Parathyroid adenoma (tissue), 2 donors: Measurements from ENCODE around the gene SMCO1.

ENCODE experiments used
- H2AFZ ChIP-seq: fragments of 300-600 bp; sonication (generic); one replicate; pipeline ENCODE4 v1.7.0; 2017; ENCODE audit warnings: antibody characterized with exemption, mild to moderate bottlenecking
- H3K27ac ChIP-seq: fragments of 300-600 bp; sonication (generic); one replicate; pipeline ENCODE4 v1.7.0; 2017
- H3K27me3 ChIP-seq: fragments of 300-600 bp; sonication (generic); one replicate; pipeline ENCODE4 v1.7.0; 2017; ENCODE audit warnings: low read length; ENCODE audit not compliant: control insufficient read depth, insufficient read depth
- H3K36me3 ChIP-seq: fragments of 300-600 bp; sonication (generic); one replicate; pipeline ENCODE4 v1.7.0; 2017; ENCODE audit warnings: low read length; ENCODE audit not compliant: control insufficient read depth, insufficient read depth
- H3K4me1 ChIP-seq: fragments of 300-600 bp; sonication (generic); one replicate; pipeline ENCODE4 v1.7.0; 2017; ENCODE audit warnings: control low read depth
- H3K4me2 ChIP-seq: fragments of 300-600 bp; sonication (generic); one replicate; pipeline ENCODE4 v1.7.0; 2017; ENCODE audit warnings: low read length
- H3K4me3 ChIP-seq: fragments of 300-600 bp; sonication (generic); one replicate; pipeline ENCODE4 v1.7.0; 2017; ENCODE audit warnings: low read depth, low read length
- H3K79me2 ChIP-seq: fragments of 300-600 bp; sonication (generic); one replicate; pipeline ENCODE4 v1.7.0; 2017; ENCODE audit warnings: control low read depth
- H3K9ac ChIP-seq: fragments of 300-600 bp; sonication (generic); one replicate; pipeline ENCODE4 v1.7.0; 2017; ENCODE audit warnings: mild to moderate bottlenecking
- H3K9me3 ChIP-seq: fragments of 300-600 bp; sonication (generic); one replicate; pipeline ENCODE4 v1.7.0; 2017; ENCODE audit warnings: low read length; ENCODE audit not compliant: control insufficient read depth
- CTCF ChIP-seq: fragments of 300-600 bp; sonication (generic); IDR thresholded peaks from one replicate; pipeline ENCODE4 v1.7.0; 2017; ENCODE audit warnings: antibody characterized with exemption, mild to moderate bottlenecking
- donor health status: primary hyperparathyroidism.

The SMCO1 gene

GRCh38 chr3:196547067-196547466, 31.9 kb upstream of the SMCO1 start:
- no peak overlapping the region for H3K4me2 ChIP-seq
- H3K27me3 ChIP-seq, result no peaks in the 10 kb centered on the region
- no peaks in the 10 kb centered on the region for H3K36me3 ChIP-seq
- H3K79me2 ChIP-seq, result no peaks in the 10 kb centered on the region
- no peak for TF ChIP-seq CTCF
- no peaks in the 10 kb centered on the region for H3K4me1 ChIP-seq
- H2AFZ ChIP-seq, result no peak overlapping the region
- H3K4me3 ChIP-seq, result no peak overlapping the region
- H3K9me3 ChIP-seq, result no peaks in the 10 kb centered on the region
- H3K27ac ChIP-seq, result no peak overlapping the region
- no peak overlapping the region for H3K9ac ChIP-seq

- Histone ChIP-seq H3K27ac (no peak overlapping the region), H3K4me3 (no peak overlapping the region), H3K9me3 (no peaks in the 10 kb centered on the region), H3K9ac (no peak overlapping the region), H3K4me1 (no peaks in the 10 kb centered on the region), H3K4me2 (no peak overlapping the region), H3K27me3 (no peaks in the 10 kb centered on the region), H3K79me2 (no peaks in the 10 kb centered on the region), H3K36me3 (no peaks in the 10 kb centered on the region), H2AFZ (no peak overlapping the region)
- no peak for TF ChIP-seq CTCF
Observed at GRCh38 chr3:196546537-196546936, 31.4 kb upstream of the SMCO1 start.

GRCh38 chr3:196544491-196544992, 29.4 kb upstream of the SMCO1 start:
- no peaks in the 10 kb centered on the region for H3K4me1 ChIP-seq
- H3K9me3 ChIP-seq, result no peaks in the 10 kb centered on the region
- no peak overlapping the region for H3K27ac ChIP-seq
- H3K4me2 ChIP-seq, result no peak overlapping the region
- TF ChIP-seq CTCF, result no peak
- H2AFZ ChIP-seq, result no peak overlapping the region
- no peak overlapping the region for H3K4me3 ChIP-seq
- no peak overlapping the region for H3K9ac ChIP-seq
- no peaks in the 10 kb centered on the region for H3K36me3 ChIP-seq
- H3K27me3 ChIP-seq, result no peaks in the 10 kb centered on the region
- H3K79me2 ChIP-seq, result no peaks in the 10 kb centered on the region

- Histone ChIP-seq H3K79me2 (no peaks in the 10 kb centered on the region), H3K9ac (no peak overlapping the region), H3K4me2 (no peak overlapping the region), H3K27ac (no peak overlapping the region), H3K4me3 (no peak overlapping the region), H3K27me3 (no peaks in the 10 kb centered on the region), H3K9me3 (no peaks in the 10 kb centered on the region), H2AFZ (no peak overlapping the region), H3K36me3 (no peaks in the 10 kb centered on the region), H3K4me1 (no peaks in the 10 kb centered on the region)
- TF ChIP-seq CTCF, result no peak
Observed at GRCh38 chr3:196541684-196542445, 26.7 kb upstream of the SMCO1 start.
